GM19099 (cell line): ENCODE measurements around the gene RXFP4.

Experiments
- POLR2A ChIP-seq: IDR thresholded peaks from 3 replicates; pipeline ENCODE4 v1.6.1; 2011; ENCODE audit warnings: low read depth; ENCODE audit not compliant: insufficient read length; ENCODE audit errors: extremely low read depth

RXFP4 gene

DNA sequence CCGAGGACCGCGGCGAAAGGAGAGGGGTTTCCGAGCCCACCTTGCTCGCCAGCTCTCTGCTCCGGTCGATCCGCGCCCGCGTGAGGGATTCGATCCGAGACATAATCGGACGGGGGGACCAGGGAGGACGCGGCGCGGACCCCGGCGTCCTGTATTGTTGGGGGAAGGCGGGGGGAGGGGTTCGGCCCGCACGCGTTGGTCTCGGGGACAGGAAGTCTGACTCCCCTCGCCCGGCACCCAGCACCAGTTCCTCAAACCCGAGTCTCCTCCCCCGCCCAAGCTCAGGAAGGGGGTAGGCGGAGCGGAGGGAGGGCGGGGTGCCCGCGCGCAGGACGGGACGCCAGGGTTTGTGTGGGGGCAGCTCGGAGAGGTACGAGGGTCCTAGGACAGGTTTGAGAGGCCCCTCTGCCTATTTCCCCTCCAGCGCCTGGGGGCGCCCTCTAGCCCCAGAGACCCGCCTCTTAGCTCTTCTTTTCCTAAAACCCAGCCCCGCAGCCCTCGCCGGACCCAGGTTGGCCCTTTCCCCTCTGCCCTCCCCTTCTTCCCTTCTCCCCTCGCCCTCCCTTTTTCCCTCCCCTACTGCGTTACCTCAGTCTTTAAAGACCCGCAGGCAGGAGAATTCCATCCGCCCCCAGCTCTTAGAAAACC is 37.0 kb downstream of the RXFP4 start, which contains the start of gene ARHGEF2:
Gene ARHGEF2 (minus strand): TSS at position 223 of the 648 bp plus-strand sequence. CDS start 120 bp downstream, at position 103.
- TF ChIP-seq POLR2A, result peak; percentile 83

DNA sequence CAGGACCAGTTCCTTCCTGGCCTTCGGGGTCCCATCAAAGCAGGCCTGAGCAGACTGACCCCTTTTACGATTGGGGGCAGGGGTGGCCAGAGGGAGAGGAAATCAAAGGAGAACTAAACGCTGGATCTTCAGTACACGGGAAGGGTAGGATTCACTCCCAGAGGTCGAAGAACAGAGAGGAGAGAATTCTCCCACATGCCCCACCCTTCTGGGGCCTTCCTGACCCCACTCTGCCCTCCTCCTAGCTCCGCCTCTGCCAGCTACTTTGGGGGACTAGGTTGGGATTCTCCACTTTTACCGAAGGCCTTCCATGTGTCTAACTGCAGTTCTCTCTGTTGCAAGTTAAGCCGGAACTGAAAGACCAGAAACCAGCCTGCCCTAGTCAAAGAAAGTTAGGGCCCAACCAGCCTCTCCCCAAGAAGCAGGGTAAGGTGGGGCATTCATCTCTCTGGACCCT is 37.6 kb downstream of the RXFP4 start:
- peak; percentile 46 for TF ChIP-seq POLR2A

DNA sequence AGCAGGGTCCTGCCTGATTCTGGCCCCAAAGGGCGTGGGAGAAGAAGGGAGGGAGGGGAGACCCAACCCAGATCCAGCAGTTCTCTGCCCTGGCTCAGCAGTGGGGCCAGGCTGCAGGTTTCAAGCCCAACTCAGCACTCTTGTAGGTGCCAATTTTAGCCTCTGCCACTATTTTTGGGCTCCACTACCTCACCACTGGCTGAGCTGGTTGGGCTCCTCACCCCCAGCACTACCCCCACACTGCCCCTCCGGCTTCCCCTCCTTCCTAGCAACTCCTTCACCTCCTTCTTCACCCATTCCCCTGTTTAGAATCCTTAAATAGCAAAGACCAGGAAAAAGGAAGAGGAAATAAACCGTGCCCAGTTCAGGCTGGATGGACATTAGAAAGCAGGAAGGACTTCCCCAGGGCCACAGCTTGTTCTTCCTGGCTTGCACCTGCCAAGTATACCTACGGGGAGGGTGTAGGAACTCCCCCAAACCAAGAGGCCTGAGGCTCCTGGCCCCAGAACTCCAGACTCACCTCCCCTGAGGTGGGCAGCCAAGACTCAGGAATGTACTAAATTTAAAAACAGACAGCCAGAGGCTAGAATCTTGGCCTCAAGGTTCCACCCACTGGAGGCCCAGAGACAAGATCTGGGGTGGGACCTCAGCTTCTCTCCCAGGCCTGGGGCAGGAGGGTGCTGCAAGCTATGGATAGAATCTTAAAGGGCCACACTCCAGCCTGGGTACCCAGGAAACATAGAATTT is 38.3 kb downstream of the RXFP4 start:
- TF ChIP-seq POLR2A, result peak; percentile 55

DNA sequence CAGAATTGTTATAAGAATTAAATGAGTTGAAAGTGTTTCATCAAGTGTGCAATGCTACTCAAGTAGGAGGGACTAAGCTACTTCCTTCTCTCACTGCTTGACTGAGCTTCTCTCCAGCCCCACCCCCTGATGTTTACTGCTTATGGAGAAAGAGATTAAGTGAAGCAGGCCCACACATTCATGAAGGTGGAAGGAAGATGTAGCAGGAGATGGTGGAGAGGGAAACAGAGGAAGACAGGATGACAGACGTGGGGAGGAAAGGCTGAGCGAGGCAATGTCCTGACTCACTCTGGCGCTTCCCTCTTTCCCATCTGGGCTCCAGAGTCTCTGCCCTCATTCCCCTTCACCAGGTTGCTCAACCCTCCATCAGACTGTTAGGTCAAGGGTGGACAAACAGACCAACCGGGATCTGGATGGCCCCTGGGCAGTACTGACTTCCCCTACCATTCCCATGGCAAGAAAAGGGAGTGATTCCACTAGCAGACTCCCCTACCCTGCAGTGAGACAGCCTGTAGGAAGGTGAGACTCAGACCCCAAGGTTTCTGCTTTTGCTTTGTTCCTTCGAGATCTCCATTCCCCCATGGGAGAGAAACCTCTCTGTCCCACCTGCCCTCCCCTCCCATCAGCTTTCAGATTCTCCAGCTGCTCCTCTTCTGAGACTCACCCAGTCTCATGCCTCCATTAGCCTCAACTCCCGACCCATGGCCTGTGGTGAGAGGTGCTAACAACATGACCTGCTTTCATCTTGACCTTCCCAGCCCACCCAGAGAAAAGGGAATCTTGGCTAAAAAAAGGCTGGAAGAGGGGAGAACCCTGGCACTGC is 40.0 kb downstream of the RXFP4 start:
- TF ChIP-seq POLR2A, result peak; percentile 23

DNA sequence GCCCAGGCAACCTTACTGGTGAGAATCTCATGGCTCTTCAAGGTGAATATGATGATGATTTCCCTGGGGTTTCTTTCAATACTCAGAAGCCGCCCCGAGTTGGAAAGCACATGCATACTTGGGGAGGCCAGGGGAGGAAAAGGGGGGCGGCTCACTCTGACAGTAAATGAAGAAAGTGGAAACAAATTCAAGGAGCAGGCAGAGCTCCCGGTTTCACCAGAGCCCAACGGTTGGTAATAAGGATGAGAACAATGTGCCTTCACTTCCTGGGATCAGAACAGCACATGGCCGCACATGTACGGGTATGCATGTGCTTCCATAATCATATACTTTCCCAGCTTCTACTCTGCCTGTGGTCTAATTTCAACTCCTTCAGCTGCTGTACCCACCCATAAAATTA is 40.7 kb downstream of the RXFP4 start:
- no peak for TF ChIP-seq POLR2A

DNA sequence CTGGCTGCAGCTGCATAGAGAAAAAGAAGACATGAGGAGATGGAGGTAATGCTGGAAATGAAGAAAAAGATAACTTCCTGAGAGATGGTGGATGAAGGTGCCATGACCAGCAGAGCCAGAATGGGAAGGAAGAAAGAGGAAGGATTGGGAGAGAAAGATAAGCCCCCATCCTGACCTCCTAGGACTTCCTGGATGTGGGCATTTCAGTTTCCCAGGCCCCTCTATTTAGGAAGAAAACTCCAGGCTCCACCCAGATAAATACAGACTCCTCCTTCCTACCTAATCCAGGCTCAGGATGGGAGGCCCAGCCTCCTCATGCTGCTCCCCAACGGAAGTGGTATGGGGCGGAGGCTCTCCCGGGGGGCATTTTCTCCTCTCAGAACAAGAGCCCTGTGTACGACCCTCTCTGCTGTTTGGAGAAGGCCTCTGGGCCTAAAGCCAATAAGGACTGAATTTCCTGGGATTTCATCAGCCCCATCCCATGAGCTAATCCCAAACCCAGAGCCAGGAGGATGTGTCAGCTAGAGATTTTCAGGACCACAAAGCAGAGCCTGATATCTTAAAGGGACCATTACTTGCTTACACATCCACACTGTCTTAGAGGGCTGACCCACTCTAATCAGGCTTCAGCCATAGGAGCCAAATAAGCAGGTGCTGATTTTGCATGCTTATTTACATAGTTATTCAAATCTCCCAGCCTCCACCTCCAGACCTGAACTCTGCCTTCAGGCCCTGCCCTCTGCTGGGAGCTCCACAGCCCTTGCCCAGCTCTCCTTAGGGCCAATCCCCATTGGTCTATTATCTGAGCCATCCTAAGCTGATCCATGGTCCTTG is 42.0 kb downstream of the RXFP4 start:
- peak; percentile 60 for TF ChIP-seq POLR2A

DNA sequence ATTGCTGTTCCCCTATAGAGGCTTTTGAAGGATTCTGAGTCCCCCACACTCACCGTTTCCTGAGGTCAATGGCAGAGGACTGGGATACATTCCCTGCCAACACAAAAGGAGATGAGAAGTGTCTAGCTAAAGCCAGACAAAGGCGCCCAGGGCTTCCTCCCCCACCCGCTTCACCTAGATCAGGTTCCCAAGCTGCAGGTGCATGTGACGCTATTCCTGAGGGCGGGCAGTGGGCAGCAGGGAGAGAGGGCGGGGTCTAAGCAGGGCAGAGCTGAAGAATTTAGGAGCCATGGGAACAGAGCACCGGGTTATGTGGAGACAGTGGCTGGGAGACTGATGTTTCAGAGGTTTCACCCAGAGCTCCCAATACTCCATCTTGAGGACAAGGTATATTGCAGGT is 42.9 kb downstream of the RXFP4 start:
- TF ChIP-seq POLR2A, result no peak

DNA sequence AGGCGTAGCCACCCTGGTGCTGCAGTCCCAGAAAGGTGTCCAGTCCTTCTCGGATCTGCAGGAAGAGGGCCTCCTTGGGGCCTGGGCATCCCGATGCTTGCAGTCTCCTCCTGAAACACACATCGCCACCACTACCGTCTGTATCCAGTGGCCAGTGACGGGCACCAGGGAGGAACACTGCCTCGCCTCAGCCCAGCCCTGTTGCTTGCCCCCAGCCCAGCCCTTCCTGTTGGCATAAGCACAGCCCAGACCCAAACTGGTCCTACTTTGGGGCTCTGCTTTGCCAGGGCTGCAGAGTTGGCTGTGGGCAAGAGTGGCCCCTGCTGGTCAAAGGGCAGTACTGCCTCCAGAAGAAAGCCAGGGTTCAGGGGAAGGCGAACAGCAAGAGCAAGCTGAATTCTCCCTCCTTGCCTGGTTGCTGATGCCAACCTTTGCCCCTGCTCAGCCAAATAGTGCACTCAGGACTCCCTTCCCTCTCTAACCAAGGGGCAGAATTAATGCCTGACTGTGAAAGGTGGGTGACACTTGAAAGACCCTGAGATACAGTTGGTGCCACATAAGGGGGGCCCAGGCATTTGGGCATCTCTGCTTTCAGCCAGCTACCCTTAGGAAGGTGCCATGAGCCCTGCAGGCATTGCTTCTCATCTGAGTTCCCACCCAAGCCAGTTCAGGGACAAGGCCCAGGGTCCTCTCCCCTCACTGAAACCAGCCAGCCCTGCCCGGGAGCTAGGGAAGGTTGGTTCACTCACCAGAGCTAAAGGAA is 48.0 kb downstream of the RXFP4 start:
- TF ChIP-seq POLR2A, result no peak

DNA sequence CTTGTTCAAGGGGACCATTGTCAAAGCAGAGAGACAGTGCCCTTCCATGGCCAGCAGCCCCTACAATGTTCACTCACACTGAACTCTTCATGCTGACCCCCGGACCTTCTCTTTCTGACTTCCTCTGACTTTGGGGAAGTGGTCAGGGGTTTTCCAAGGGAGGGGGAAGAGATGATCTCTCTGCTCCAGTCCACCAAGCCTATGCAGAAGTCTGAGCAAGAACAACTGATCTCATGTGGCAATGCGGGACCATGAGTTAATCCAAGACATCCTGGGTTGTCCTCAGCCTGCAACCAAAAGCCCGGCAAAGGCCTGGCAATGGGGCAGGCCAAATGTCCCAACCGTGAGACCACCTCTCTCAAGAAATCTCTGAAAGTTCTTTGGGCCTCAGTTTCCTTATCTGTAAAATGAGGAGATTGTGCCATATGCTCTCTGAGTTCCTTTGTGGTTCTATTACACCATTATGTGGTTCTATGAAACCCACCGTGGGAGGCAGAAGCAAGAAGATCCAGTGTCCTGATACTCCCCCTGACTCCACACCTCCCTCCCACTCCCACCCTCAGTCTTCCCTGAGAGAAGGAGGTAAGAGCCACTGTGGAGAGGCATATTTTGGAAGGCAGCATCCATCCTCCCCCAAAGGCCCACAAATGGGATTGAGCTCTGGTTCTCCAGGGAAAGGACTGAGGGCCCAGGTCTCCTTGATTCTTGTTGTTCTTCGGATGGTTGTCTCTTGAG is 48.7 kb downstream of the RXFP4 start:
- TF ChIP-seq POLR2A, result no peak
